ENCODE data around the gene SEPHS2.

Gene SEPHS2

GRCh38 chr16:30490210-30490609 is 44.5 kb upstream of the SEPHS2 start:
- ChIA-PET POLR2A (interaction anchor here (0.7 to 1.0 kb wide), 2 partner anchors 44 to 120 kb away, joined by 3 read pairs; partner anchors contain the start of genes ZNF689 and ZNF747), CTCF (interaction anchor here (0.7 to 1.0 kb wide), 2 partner anchors 33 to 60 kb away, joined by 3 to 4 read pairs; partner anchors contain the start of gene DCTPP1)
- TF ChIP-seq FOXM1 (IDR thresholded peaks at IDR 0.05; ENCODE audit: borderline replicate concordance) (no peak), SP1 (IDR thresholded peaks at IDR 0.05) (no peak), ELF4 (IDR thresholded peaks at IDR 0.05) (no peak), L3MBTL2 (conservative IDR thresholded peaks at IDR 0.05) (no peak), FOXA1 (IDR thresholded peaks at IDR 0.05) (no peak), HDGF (IDR thresholded peaks at IDR 0.05; ENCODE audit: borderline replicate concordance) (no peak), SUZ12 (IDR thresholded peaks at IDR 0.05) (no peak), TARDBP (IDR thresholded peaks at IDR 0.05) (no peak), ZNF384 (IDR thresholded peaks at IDR 0.05) (no peak)
- TF ChIP-seq, protein P1, sequence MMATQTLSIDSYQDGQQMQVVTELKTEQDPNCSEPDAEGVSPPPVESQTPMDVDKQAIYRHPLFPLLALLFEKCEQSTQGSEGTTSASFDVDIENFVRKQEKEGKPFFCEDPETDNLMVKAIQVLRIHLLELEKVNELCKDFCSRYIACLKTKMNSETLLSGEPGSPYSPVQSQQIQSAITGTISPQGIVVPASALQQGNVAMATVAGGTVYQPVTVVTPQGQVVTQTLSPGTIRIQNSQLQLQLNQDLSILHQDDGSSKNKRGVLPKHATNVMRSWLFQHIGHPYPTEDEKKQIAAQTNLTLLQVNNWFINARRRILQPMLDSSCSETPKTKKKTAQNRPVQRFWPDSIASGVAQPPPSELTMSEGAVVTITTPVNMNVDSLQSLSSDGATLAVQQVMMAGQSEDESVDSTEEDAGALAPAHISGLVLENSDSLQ (IDR thresholded peaks at IDR 0.05), result no peak
- DNase-seq (ENCODE audit: extremely low spot score), result peak; percentile 8

DNA sequence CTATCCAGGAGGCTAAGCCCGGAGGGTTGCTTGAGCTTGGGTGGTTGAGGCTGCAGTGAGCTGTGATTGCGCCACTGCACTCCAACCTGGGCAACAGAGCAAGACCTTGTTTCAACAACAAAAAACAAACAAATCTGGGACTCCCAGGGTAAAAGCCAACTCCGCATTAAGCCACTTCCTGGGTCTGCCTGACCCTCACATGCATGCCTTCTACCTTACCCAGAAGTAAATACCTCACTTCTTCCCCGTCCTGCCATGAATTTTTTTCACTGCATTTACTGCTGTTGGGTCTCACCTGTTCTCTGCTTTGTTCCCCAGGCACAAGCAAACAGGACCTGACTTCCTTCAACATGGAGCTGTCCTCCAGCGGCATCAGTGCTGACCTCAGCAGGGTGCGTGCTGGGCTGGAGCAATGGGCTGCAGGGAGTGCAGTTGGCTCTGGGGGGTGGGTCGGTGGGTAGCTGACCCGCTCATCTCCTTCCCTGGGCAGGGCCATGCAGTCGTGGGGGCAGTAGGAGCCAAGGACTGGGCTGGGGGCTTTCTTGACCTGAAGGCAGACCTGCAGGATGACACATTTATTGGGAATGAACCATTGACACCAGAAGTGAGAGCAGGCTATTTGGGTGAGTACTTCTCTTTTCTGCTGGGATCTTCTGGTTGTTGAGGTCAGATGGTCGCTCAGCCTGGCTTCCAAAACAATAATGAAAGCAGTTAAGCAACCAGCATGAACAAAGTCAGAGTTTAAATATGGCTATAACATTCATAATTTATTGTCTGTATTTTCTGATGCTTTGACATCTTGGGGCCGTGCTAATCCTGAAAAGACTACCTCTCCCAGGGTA is 43.3 kb upstream of the SEPHS2 start:
- no peak for TF ChIP-seq SUZ12 (IDR thresholded peaks at IDR 0.05)
- no peak for TF ChIP-seq ZNF384 (IDR thresholded peaks at IDR 0.05)
- TF ChIP-seq FOXA1 (IDR thresholded peaks at IDR 0.05), result no peak
- no peak for TF ChIP-seq BHLHE40 (IDR thresholded peaks at IDR 0.05; ENCODE audit: borderline replicate concordance)
- no peak for TF ChIP-seq L3MBTL2 (conservative IDR thresholded peaks at IDR 0.05)
- POLR2A ChIA-PET, result interaction anchor here (0.9 to 1.6 kb wide), 3 partner anchors 22 to 59 kb away, joined by 3 to 7 read pairs (median 4); partner anchors contain the start of gene DCTPP1
- peak; percentile 14 for DNase-seq (ENCODE audit: extremely low spot score)
- CTCF ChIA-PET, result interaction anchor here (0.6 to 1.3 kb wide), 4 partner anchors 9 to 452 kb away, joined by 3 to 4 read pairs (median 4); partner anchors contain the start of gene DCTPP1

DNA sequence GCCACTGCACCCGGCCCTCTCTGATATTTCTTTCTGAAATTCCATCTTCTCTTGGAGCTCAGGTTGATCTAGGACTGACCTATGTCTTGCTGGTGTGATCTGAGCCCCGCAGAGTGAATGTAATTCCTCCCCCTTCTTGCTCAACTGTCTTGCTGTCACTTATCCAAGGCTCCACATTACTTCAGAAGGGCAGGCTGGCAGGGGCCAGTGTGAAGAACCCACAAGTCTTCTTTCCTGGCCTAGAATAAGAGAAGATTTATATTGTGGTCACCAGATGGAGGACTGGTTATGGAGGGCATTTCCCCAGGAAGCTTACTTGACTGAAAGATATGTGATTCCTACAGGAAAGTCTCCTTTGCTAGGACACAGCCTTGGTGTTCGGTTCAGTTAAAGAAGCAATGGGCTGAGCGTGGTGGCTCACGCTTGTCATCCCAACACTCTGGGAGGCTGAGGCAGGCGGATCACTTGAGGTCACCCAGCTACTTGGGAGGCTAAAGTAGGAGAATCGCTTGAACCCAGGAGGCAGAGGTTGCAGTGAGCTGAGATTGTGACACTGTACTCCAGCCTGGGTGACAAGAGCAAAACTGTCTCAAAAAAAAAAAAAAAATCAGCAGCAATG is 40.3 kb upstream of the SEPHS2 start:
- ChIA-PET CTCF (interaction anchor here (0.6 kb wide), 1 partner anchor 18 kb away, joined by 4 read pairs; no protein-coding TSS in a partner anchor), POLR2A (no interaction called here)
- DNase-seq (ENCODE audit: extremely low spot score), result no peak
- no peak for TF ChIP-seq L3MBTL2 (conservative IDR thresholded peaks at IDR 0.05)
- TF ChIP-seq LEF1 (IDR thresholded peaks at IDR 0.05; ENCODE audit: borderline replicate concordance), result no peak
- TF ChIP-seq ARNT (IDR thresholded peaks at IDR 0.05), result no peak
- no peak for TF ChIP-seq FOXM1 (IDR thresholded peaks at IDR 0.05; ENCODE audit: borderline replicate concordance)
- no peak for TF ChIP-seq FOXA1 (IDR thresholded peaks at IDR 0.05)
- no peak for TF ChIP-seq TARDBP (IDR thresholded peaks at IDR 0.05)
- TF ChIP-seq BHLHE40 (IDR thresholded peaks at IDR 0.05; ENCODE audit: borderline replicate concordance), result no peak
- TF ChIP-seq ZNF384 (IDR thresholded peaks at IDR 0.05), result no peak
- TF ChIP-seq SP1 (IDR thresholded peaks at IDR 0.05), result no peak
- TF ChIP-seq HDGF (IDR thresholded peaks at IDR 0.05; ENCODE audit: borderline replicate concordance), result no peak
- TF ChIP-seq, protein P1 (IDR thresholded peaks at IDR 0.05), result no peak
- TF ChIP-seq CTBP1 (IDR thresholded peaks at IDR 0.05; ENCODE audit: borderline replicate concordance), result no peak
- no peak for TF ChIP-seq NFRKB (IDR thresholded peaks at IDR 0.05)
- TF ChIP-seq ELF4 (IDR thresholded peaks at IDR 0.05), result no peak
- no peak for TF ChIP-seq FOXK2 (IDR thresholded peaks at IDR 0.05)
- TF ChIP-seq SUZ12 (IDR thresholded peaks at IDR 0.05), result no peak

GRCh38 chr16:30484887-30485286 is 39.2 kb upstream of the SEPHS2 start:
- DNase-seq (ENCODE audit: extremely low spot score), result no peak
- ChIA-PET POLR2A (interaction anchor here (0.6 kb wide), 1 partner anchor 20 kb away, joined by 3 read pairs; no protein-coding TSS in a partner anchor), CTCF (no interaction called here)
- no peak for TF ChIP-seq ELF4 (IDR thresholded peaks at IDR 0.05)
- TF ChIP-seq FOXK2 (IDR thresholded peaks at IDR 0.05), result no peak
- TF ChIP-seq HDGF (IDR thresholded peaks at IDR 0.05; ENCODE audit: borderline replicate concordance), result no peak
- TF ChIP-seq NFRKB (IDR thresholded peaks at IDR 0.05), result no peak

DNA sequence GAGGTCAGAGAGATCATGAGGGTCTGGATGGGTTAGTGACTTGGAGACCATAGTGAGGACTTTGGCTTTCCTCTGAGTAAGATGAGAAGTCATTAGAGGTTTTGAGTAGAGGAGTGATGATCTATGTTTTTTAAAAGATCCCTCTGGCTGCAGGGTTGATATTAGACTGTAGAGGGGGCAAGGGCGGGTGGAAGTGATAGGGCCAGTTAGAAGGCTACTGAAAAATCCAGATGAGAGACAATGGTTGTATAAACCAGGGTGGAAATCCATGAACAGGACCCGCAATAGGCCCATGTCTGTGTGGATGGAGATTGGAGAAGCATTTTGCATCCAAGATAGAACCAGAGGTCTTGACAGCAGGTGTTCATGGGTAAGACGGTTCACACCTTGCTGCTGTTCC is 36.7 kb upstream of the SEPHS2 start:
- ChIA-PET CTCF (interaction anchor here (1.5 kb wide), 1 partner anchor 52 kb away, joined by 4 read pairs; the partner anchor contains the start of gene DCTPP1), POLR2A (interaction anchor here (0.8 kb wide), 1 partner anchor 46 kb away, joined by 3 read pairs; no protein-coding TSS in a partner anchor)
- DNase-seq (ENCODE audit: extremely low spot score), result no peak
- no peak for TF ChIP-seq FOXM1 (IDR thresholded peaks at IDR 0.05; ENCODE audit: borderline replicate concordance)
- TF ChIP-seq ELF4 (IDR thresholded peaks at IDR 0.05), result no peak
- no peak for TF ChIP-seq FOXK2 (IDR thresholded peaks at IDR 0.05)
- TF ChIP-seq SUZ12 (IDR thresholded peaks at IDR 0.05), result no peak
- no peak for TF ChIP-seq ARNT (IDR thresholded peaks at IDR 0.05)
- TF ChIP-seq HDGF (IDR thresholded peaks at IDR 0.05; ENCODE audit: borderline replicate concordance), result no peak
- no peak for TF ChIP-seq LEF1 (IDR thresholded peaks at IDR 0.05; ENCODE audit: borderline replicate concordance)
- no peak for TF ChIP-seq NFRKB (IDR thresholded peaks at IDR 0.05)
- no peak for TF ChIP-seq BHLHE40 (IDR thresholded peaks at IDR 0.05; ENCODE audit: borderline replicate concordance)
- no peak for TF ChIP-seq FOXA1 (IDR thresholded peaks at IDR 0.05)
- TF ChIP-seq, protein P1 (IDR thresholded peaks at IDR 0.05), result no peak
- no peak for TF ChIP-seq TARDBP (IDR thresholded peaks at IDR 0.05)
- TF ChIP-seq ZNF384 (IDR thresholded peaks at IDR 0.05), result no peak
- TF ChIP-seq L3MBTL2 (conservative IDR thresholded peaks at IDR 0.05), result no peak
